SK-N-SH treated with all-trans-retinoic acid at 6 μM for 48 hours (cell line): Measurements from ENCODE around the gene UBLCP1.

Source experiments
- ATAC-seq: fragments of 200-7000 bp; cut with Tn5 transposase; 3 replicates; pipeline ENCODE4 v1.9.1; 2020; ENCODE audit warnings: mild to moderate bottlenecking, moderate library complexity
- ARNTL ChIP-seq: fragments of 450-650 bp; formaldehyde crosslinking; IDR thresholded peaks from 2 replicates; pipeline ENCODE4 v1.5.0; 2020; ENCODE audit warnings: low read depth, mild to moderate bottlenecking, moderate library complexity, borderline replicate concordance
- BACH2 ChIP-seq: fragments of 250-450 bp; sonication (Bioruptor Pico); IDR thresholded peaks from 2 replicates; pipeline ENCODE4 v1.9.0; 2021; ENCODE audit warnings: mild to moderate bottlenecking, borderline replicate concordance
- CREB5 ChIP-seq: fragments of 250-450 bp; sonication (Bioruptor Pico); IDR thresholded peaks from 2 replicates; pipeline ENCODE4 v1.5.1; 2020; ENCODE audit warnings: low read depth, mild to moderate bottlenecking, moderate library complexity
- ISL1 ChIP-seq: fragments of 250-450 bp; sonication (Bioruptor Pico); IDR thresholded peaks from 2 replicates; pipeline ENCODE4 v2.1.2; 2022; ENCODE audit warnings: mild to moderate bottlenecking, moderate library complexity
- POU6F1 ChIP-seq: fragments of 250-450 bp; sonication (Bioruptor Pico); IDR thresholded peaks from 2 replicates; pipeline ENCODE4 v1.8.0; 2021; ENCODE audit warnings: low read depth, mild to moderate bottlenecking, moderate library complexity, borderline replicate concordance
- SNAI2 ChIP-seq: fragments of 250-450 bp; sonication (Bioruptor Pico); IDR thresholded peaks from 2 replicates; pipeline ENCODE4 v1.5.0; 2020; ENCODE audit warnings: mild to moderate bottlenecking, moderate library complexity
- TCF4 ChIP-seq: fragments of 250-450 bp; sonication (Bioruptor Pico); IDR thresholded peaks from 2 replicates; pipeline ENCODE4 v1.8.0; 2021; ENCODE audit warnings: mild to moderate bottlenecking, moderate library complexity, borderline replicate concordance
- ZNF8 ChIP-seq: fragments of 450-650 bp; formaldehyde crosslinking; IDR thresholded peaks from 2 replicates; pipeline ENCODE4 v1.5.0; 2020; ENCODE audit warnings: mild to moderate bottlenecking, moderate library complexity

UBLCP1 gene

GRCh38 chr5:159333545-159333925 lies 70.4 kb downstream of the UBLCP1 start:
- no peak for ATAC-seq
- no peak for TF ChIP-seq CREB5
- no peak for TF ChIP-seq BACH2 (CRISPR knock-in tag)
- no peak for TF ChIP-seq TCF4 (CRISPR knock-in tag)
- no peak for TF ChIP-seq ARNTL (CRISPR knock-in tag)
- TF ChIP-seq SNAI2 (CRISPR knock-in tag), result no peak
- no peak for TF ChIP-seq ISL1 (CRISPR knock-in tag)
- no peak for TF ChIP-seq ZNF8 (CRISPR knock-in tag)
- no peak for TF ChIP-seq POU6F1
